Left ventricle myocardium inferior (tissue), 1 donor: ENCODE results near the gene AS3MT. TPM values are rescaled to one million over a fixed set of nuclear protein-coding genes. Genes with fewer than 3 reads are reported as not detected.

ENCODE experiments used
- DNase-seq: peaks from one replicate; pipeline ENCODE4 v3.0.0-alpha.2; 2020
- H3K27ac ChIP-seq: fragments of 200-600 bp; replicated peaks from 2 replicates; pipeline ENCODE4 v1.8.0; 2021
- H3K27me3 ChIP-seq: fragments of 200-600 bp; 2 replicates; pipeline ENCODE4 v1.8.0; 2021; ENCODE audit warnings: low read depth
- H3K36me3 ChIP-seq: fragments of 200-600 bp; 2 replicates; pipeline ENCODE4 v1.8.0; 2021
- H3K4me1 ChIP-seq: fragments of 200-600 bp; 2 replicates; pipeline ENCODE4 v1.8.0; 2021
- H3K4me3 ChIP-seq: fragments of 200-600 bp; 2 replicates; pipeline ENCODE4 v1.8.0; 2021; ENCODE audit warnings: mild to moderate bottlenecking, moderate library complexity
- H3K9me3 ChIP-seq: fragments of 200-600 bp; replicated peaks from 2 replicates; pipeline ENCODE4 v1.8.0; 2021
- intact Hi-C: fragments of 100-400 bp; cut with micrococcal nuclease; formaldehyde crosslinking; loops from one replicate; pipeline ENCODE4 v1.11.0; 2022
- total RNA-seq: library from RNA; stranded (reverse); fragmentation: NEBNext Ultra II Directional; extraction: Animal tissue kit (Norgen Biotek cat#: 25700); gene quantifications from one replicate; pipeline ENCODE4 v1.2.1, GENCODE V29; 2021
- TF ChIP-seq, protein P1 (sequence below): fragments of 200-600 bp; IDR thresholded peaks from 2 replicates; pipeline ENCODE4 v1.8.0; 2021; ENCODE audit warnings: antibody characterized with exemption, mild to moderate bottlenecking, borderline replicate concordance
- donor health status: DM: no; HTN: yes; CAD: no; lungs with severe emphysema.

Gene AS3MT
- total RNA-seq, 1 donor from 2014 or later, result 17.2 TPM

DNA sequence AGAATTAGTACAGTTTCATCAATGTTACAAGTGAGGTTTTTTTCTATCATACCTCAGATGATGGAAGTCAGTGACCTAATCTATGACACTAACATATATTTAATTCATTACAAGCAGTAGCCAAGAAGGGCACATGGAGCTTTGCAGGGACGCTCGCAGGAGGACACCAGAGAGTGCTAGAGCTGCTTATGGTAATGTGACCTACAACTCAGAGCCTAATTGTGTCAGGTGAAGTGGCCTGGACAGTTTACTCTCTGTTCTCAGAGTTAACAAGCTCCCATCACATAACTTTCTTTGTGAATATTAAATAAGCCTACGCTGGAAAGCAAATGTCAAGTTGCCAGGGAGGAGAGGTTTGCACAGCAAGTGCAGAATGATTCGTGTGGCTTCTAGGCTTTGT lies 37.2 kb downstream of the AS3MT start:
- TF ChIP-seq, protein P1, sequence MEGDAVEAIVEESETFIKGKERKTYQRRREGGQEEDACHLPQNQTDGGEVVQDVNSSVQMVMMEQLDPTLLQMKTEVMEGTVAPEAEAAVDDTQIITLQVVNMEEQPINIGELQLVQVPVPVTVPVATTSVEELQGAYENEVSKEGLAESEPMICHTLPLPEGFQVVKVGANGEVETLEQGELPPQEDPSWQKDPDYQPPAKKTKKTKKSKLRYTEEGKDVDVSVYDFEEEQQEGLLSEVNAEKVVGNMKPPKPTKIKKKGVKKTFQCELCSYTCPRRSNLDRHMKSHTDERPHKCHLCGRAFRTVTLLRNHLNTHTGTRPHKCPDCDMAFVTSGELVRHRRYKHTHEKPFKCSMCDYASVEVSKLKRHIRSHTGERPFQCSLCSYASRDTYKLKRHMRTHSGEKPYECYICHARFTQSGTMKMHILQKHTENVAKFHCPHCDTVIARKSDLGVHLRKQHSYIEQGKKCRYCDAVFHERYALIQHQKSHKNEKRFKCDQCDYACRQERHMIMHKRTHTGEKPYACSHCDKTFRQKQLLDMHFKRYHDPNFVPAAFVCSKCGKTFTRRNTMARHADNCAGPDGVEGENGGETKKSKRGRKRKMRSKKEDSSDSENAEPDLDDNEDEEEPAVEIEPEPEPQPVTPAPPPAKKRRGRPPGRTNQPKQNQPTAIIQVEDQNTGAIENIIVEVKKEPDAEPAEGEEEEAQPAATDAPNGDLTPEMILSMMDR, result no peak
- no peak for DNase-seq
- no peak overlapping the region for H3K4me3 ChIP-seq
- intact Hi-C loops, result loop anchor here (10.0 kb wide), 1 partner anchor 72 kb away; the partner anchor contains the start of gene CYP17A1
- no peaks in the 10 kb centered on the region for H3K9me3 ChIP-seq
- H3K4me1 ChIP-seq, result no peaks in the 10 kb centered on the region
- H3K27me3 ChIP-seq, result no peaks in the 10 kb centered on the region
- no peaks in the 10 kb centered on the region for H3K36me3 ChIP-seq
- H3K27ac ChIP-seq, result no peak overlapping the region

DNA sequence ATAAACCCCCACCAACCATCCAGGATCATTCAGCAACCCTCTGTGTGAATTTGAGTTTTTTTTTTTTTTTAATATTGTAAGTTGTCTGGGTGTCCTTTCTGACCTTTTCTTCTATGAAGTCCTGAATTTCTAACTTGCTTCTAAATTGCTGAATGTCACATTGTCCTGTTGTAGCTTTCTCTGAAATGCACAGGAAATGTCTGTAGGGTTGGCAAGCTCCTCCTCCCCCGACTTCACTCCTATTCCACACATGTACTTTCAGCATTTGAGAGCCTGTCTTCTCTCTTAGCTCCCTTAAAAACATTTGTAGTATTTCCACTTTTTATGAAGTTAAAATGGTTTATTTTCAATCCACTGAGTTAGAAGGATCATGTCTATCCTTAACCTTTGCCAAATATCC lies 45.5 kb downstream of the AS3MT start:
- H3K4me3 ChIP-seq, result no peak overlapping the region
- H3K4me1 ChIP-seq, result peaks cover 31% of the 10 kb centered on the region
- no peak for DNase-seq
- H3K27ac ChIP-seq, result no peak overlapping the region
- H3K27me3 ChIP-seq, result no peaks in the 10 kb centered on the region
- H3K36me3 ChIP-seq, result no peaks in the 10 kb centered on the region
- no peaks in the 10 kb centered on the region for H3K9me3 ChIP-seq
- TF ChIP-seq, protein P1, result no peak
- intact Hi-C loops, result loop anchor here (5.0 kb wide), 1 partner anchor 153 kb away; no protein-coding TSS in a partner anchor

DNA sequence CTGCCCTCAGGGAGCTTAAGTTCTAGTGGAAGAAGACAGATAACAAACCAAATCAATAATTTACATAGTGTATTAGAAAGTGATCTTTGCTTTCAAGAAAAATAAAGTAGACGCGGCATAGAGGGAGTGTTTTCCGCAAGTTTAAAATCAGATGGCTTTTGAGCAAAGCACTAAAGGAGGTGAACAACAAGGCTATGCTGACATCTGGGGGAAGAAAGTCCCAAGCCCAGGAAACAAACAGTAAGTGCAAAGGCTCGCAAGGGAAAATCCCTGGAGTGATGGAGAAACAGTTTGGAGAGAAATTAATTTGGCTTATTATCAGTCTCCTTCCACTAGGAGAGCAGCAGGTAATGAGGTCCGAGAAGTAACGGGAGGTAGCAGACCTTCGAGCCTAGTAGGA lies 46.9 kb downstream of the AS3MT start:
- Histone ChIP-seq H3K9me3 (no peaks in the 10 kb centered on the region), H3K36me3 (no peaks in the 10 kb centered on the region), H3K27me3 (no peaks in the 10 kb centered on the region), H3K27ac (no peak overlapping the region), H3K4me1 (peaks cover 44% of the 10 kb centered on the region), H3K4me3 (no peak overlapping the region)
- intact Hi-C loops, result loop anchor here (5.0 kb wide), 1 partner anchor 151 kb away; no protein-coding TSS in a partner anchor
- TF ChIP-seq, protein P1, result no peak
- DNase-seq, result no peak

DNA sequence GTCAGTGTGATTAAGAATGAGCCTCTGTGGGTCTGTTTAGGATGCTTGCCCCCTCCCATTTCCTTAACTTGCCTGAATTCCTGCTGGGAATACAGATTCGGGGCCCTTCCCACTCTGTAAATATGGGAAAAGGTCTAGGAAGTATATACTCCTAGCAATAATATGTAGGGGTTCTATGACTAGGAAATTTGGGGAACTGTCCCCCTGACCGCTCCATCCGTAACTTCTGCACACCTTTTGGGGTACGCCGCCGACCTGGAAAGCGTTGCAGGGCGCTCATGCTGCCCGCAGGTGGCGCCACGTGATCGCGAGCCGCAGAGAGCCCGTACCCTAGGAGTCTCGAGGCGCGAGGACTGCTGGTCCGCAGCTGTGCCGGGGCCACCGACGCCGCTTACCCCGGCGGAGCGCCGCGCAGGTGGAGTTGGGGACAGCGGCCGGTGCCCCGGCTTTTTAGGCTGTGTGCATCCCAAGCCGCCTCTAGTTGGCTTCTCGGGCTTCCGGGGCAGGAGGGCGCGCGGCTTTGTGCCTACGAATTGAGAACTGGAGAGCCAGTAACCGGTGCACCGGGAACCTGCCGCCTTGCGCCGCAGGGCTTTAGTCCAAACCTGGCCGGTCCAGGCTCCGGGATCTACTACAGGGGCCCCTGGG lies 48.2 kb downstream of the AS3MT start:
- Histone ChIP-seq H3K27ac (peak overlapping the region; percentile 88), H3K9me3 (no peaks in the 10 kb centered on the region), H3K27me3 (no peaks in the 10 kb centered on the region), H3K36me3 (no peaks in the 10 kb centered on the region), H3K4me3 (peak overlapping the region; percentile 98), H3K4me1 (peaks cover 56% of the 10 kb centered on the region)
- TF ChIP-seq, protein P1, result peak; percentile 99
- intact Hi-C loops, result loop anchor here (5.0 kb wide), 1 partner anchor 150 kb away; no protein-coding TSS in a partner anchor
- peak; percentile 78 for DNase-seq

DNA sequence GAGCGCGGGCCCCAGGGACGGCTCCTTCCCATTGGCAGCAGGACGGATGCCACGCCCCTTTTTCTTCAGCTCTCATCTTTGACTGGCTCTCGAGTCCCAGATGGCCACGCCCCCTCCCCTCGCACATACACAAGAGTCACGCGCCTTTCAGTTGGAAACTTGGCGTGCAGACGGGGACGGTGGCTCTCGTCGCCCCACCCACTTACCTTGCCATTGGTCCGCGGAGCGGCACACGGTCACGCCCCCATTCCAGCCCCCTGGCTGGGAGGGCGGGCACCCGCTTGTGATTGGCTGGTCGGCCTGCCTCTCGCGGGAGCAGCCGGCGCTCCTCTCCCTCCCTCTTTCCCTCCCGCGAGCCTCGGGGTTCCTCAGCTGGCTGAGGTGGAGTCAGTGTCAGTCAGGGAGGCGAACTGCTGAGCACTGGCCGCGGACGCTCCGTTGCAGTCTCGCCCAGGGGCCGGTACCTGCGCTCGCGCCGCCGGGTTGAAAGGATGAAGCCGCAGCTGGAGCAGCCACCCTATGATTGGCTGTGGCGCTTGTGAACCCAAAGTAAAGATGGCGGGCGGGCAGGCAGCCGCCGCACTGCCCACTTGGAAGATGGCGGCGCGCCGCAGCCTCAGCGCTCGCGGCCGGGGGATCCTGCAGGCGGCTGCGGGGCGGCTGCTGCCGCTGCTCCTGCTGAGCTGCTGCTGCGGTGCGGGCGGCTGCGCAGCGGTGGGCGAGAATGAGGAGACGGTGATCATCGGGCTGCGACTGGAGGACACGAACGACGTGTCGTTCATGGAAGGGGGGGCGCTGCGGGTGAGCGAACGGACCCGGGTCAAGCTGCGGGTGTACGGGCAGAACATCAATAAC lies 48.9 kb downstream of the AS3MT start, which contains the start of gene CNNM2:
TSS of gene CNNM2 (plus strand) at position 333 of the 855 bp plus-strand sequence. CDS start at position 520, 187 bp downstream.
- no peaks in the 10 kb centered on the region for H3K36me3 ChIP-seq
- H3K4me3 ChIP-seq, result peak within 1 kb of the TSS; percentile 98
- TF ChIP-seq, protein P1, result no peak
- H3K27ac ChIP-seq, result peak within 1 kb of the TSS; percentile 88
- H3K9me3 ChIP-seq, result no peaks in the 10 kb centered on the region
- DNase-seq, result peak; percentile 100
- peaks cover 63% of the 10 kb centered on the region for H3K4me1 ChIP-seq
- intact Hi-C loops, result loop anchor here (5.0 kb wide), 1 partner anchor 149 kb away; no protein-coding TSS in a partner anchor
- no peaks in the 10 kb centered on the region for H3K27me3 ChIP-seq
